GM20431 (cell line): ENCODE results near the gene PPFIA2.

Experiments
- in situ Hi-C: fragments of 300-500 bp; cut with MseI, MboI; formaldehyde crosslinking; loops from one replicate; pipeline ENCODE4 v1.15.0; 2020; ENCODE audit warnings: low sequenced_read_pairs; ENCODE audit not compliant: unreplicated experiment

Gene PPFIA2

GRCh38 chr12:81468206-81468605 lies 290.9 kb downstream of the PPFIA2 start:
- in situ Hi-C loops = no loop called here

- in situ Hi-C loops = no loop called here
These were observed 293.3 kb downstream of the PPFIA2 start for GRCh38 chr12:81465876-81466275.

- in situ Hi-C loops = no loop called here
These were observed 294.0 kb downstream of the PPFIA2 start for GRCh38 chr12:81465191-81465590.

GRCh38 chr12:81461163-81461562 lies 298.0 kb downstream of the PPFIA2 start:
- in situ Hi-C loops = no loop called here

GRCh38 chr12:81450920-81451739 lies 308.0 kb downstream of the PPFIA2 start:
- in situ Hi-C loops = no loop called here

- in situ Hi-C loops = no loop called here
These were observed 317.5 kb downstream of the PPFIA2 start for GRCh38 chr12:81441629-81442028.

- in situ Hi-C loops = no loop called here
These were observed 319.1 kb downstream of the PPFIA2 start for GRCh38 chr12:81440001-81440400.

- in situ Hi-C loops = no loop called here
These were observed 319.8 kb downstream of the PPFIA2 start for GRCh38 chr12:81439344-81439743.

- in situ Hi-C loops = no loop called here
These were observed 342.1 kb downstream of the PPFIA2 start for GRCh38 chr12:81417056-81417455.

- in situ Hi-C loops = no loop called here
These were observed 342.6 kb downstream of the PPFIA2 start for GRCh38 chr12:81416571-81416970.

- in situ Hi-C loops = no loop called here
These were observed 344.7 kb downstream of the PPFIA2 start for GRCh38 chr12:81414441-81414840.

- in situ Hi-C loops = no loop called here
These were observed 346.2 kb downstream of the PPFIA2 start for GRCh38 chr12:81412940-81413339.

GRCh38 chr12:81403348-81403747 lies 355.8 kb downstream of the PPFIA2 start:
- in situ Hi-C loops = no loop called here

- in situ Hi-C loops = no loop called here
These were observed 357.9 kb downstream of the PPFIA2 start for GRCh38 chr12:81401241-81401640.

GRCh38 chr12:81400024-81400423 lies 359.1 kb downstream of the PPFIA2 start:
- in situ Hi-C loops = no loop called here

- in situ Hi-C loops = no loop called here
These were observed 363.7 kb downstream of the PPFIA2 start for GRCh38 chr12:81395431-81395830.

- in situ Hi-C loops = no loop called here
These were observed 369.5 kb downstream of the PPFIA2 start for GRCh38 chr12:81389550-81390099.

GRCh38 chr12:81386101-81386500 lies 373.0 kb downstream of the PPFIA2 start:
- in situ Hi-C loops = no loop called here

- in situ Hi-C loops = no loop called here
These were observed 377.2 kb downstream of the PPFIA2 start for GRCh38 chr12:81381951-81382350.

- in situ Hi-C loops = no loop called here
These were observed 380.4 kb downstream of the PPFIA2 start for GRCh38 chr12:81378601-81379285.

GRCh38 chr12:81377771-81378170 lies 381.4 kb downstream of the PPFIA2 start:
- in situ Hi-C loops = no loop called here
